Endothelial cell of hepatic sinusoid (primary cell): Measurements from ENCODE around the gene EME2.

ENCODE experiments used
- in situ Hi-C: cut with HindIII; loops from 2 replicates; pipeline ENCODE4 v1.10.0; 2017; ENCODE audit warnings: low sequenced_read_pairs

EME2 gene

GRCh38 chr16:1745181-1745899 lies 27.3 kb upstream of the EME2 start:
- in situ Hi-C loops: no loop called here

DNA sequence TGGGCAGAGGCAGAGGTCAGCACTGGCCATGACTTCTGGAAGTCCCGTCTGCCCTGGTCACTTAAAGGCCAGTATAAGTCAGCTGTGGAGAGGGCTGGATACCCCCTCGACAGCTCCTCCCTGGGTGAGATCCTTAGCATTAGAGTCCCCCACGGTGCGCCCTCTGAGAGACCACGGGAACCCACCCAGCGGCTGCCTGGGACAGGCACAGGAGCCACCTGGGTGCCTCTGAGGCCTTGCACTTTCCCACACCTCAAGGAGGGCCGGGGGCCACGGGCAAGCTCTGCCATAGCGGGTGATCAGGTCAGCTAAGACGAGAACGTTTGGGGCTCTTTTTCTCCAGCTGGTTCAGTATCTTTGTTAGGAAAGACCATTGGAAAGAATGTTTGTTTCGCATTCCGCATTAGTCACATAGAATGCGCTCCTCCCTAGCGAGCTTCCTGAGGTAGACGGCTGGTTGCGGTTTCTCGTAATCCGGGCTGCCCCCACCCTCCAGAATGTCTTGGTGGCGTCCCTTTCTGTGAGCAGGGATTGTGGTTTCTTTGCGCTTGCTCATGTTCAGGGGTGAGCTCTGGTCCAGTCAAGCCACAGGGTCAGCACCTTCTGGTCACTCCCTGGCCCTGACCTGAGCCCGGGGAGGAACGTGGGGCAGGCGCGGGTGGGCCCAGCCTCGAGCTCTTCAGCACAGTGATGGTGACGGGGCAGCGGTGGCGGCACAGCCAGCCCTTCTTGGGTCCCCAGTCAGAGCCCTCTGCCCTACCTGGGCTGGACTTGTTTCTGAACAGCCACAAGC lies 26.5 kb upstream of the EME2 start:
- in situ Hi-C loops: no loop called here

GRCh38 chr16:1746693-1747195 lies 25.9 kb upstream of the EME2 start:
- in situ Hi-C loops: no loop called here

DNA sequence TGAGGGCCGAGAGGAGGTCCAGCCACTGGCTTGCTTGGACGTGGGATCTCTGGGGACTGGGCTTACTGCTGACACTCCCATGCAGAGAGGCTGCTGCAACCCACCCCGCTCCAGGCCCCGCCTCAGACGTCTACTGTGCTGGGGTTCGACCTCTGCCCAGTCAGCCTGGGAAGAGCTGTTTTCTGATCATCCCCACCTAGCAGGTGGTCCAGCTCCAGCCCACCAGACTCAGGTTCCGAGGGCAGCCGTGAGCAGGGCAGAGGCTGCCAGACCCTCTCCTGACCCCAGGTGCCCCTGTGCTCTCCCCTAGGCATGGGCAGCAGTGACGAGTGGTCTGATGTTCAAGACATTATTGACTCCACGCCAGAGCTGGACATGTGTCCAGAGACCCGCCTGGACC lies 24.7 kb upstream of the EME2 start:
- in situ Hi-C loops: no loop called here

DNA sequence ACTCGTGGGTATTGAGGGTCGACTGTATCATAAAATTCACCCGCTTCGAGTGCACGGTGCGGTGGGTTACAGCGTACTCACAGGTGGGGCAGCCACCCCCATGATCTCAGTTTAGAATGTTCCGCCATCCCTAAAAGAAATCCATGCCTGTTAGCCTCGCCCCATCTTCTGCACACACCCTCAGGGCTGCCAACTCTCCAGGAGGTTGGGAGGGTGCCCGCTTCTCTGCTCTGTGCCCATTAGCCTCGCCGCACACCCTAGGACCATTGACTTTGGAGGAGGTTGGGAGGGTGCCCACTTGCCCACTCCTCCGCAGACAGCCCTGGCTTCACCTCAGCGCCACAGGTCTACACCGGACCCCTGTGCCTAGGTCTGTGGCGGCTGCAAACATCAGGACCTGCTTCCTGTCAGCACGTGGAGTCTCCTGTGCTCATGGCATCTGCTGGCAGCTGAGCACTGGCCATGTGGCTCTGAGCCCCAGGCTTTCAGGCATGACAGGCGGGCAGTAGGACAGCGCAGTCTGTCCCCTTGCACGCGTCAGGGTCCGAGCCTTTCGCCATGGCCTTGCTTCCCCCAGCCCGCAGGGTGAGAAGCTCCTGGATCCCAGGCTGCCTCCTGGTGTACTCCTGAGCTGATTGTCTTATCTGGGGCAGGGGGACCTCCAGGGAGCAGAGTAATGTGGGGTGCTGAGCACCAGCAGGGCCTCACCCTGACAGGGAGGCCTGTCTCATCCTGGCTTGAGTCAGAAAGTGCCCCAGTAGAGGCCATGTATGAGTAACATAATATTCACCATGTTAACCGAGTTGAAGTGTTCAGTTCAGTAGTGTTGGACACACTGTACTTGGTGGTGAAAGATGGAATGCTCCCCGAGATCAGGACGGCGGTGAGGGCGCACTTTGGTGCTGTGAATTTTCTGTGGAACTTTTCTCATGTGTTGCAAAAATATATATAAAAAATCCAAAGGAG lies 23.2 kb upstream of the EME2 start:
- in situ Hi-C loops: no loop called here

DNA sequence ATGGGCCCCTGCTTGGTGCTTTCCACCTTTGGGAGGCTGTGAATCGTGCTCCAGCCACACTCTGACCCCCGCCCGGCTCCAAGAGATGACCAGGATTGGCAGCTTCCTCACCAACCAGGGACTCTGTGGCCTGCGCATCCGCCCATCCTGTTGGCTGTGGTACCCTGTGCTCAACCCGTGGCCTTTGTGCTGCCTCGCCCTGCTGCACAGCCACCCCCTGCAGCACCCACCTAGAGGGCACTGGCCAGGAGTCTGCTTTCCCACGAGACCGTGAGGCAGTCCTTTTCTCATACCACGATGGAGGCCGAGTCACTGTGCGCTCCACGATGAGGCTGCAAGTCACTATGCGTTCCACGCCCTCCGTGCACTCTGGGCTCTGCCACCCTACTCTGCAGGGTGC lies 20.7 kb upstream of the EME2 start:
- in situ Hi-C loops: no loop called here

DNA sequence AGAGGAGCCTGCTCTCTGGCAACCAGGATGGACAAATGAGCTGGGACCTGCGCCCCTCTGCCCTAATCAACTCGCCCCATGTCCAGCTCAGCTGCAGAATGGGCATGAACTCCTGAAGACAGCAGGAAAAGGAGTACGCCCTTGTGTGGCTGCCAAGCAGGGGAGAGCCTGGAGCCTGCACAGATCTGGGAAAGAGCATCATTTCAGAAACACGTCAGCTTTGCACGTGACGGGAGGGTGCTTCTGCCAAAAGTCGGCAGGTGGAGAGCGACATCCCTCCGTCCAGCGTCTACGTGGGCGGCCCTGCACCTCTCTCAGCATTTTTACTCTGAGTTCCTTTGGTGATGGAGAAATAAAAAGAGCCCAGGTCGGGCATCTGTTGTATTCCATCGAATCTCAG lies 19.8 kb upstream of the EME2 start:
- in situ Hi-C loops: no loop called here

- in situ Hi-C loops: no loop called here
Measured at GRCh38 chr16:1754204-1754603, 18.4 kb upstream of the EME2 start.

GRCh38 chr16:1757714-1758461 lies 14.7 kb upstream of the EME2 start:
- in situ Hi-C loops: no loop called here

GRCh38 chr16:1758923-1759322 lies 13.7 kb upstream of the EME2 start:
- in situ Hi-C loops: no loop called here

GRCh38 chr16:1759511-1759910 lies 13.1 kb upstream of the EME2 start:
- in situ Hi-C loops: no loop called here

DNA sequence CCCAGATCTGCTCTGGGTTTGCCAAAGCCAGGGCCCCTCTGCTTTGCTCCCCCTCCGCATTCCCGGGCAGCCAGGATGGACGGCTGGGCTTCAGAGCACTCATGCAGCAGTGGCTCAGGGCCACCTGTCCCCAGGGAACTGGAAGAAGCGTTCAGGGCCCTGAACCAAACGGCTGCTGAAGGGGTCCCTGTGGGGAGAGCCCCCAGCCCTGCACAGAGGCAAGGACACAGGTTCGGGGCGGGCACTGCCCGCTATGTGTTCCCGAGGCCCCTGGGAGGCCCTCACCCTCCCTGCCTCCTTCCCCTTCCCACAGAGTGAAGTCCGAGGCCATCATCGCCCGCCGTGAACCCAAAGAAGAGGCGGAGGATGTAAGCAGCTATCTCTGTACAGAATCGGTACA lies 11.7 kb upstream of the EME2 start:
- in situ Hi-C loops: loop anchor here (10.0 kb wide), 1 partner anchor 56 kb away; the partner anchor contains the start of gene MAPK8IP3

DNA sequence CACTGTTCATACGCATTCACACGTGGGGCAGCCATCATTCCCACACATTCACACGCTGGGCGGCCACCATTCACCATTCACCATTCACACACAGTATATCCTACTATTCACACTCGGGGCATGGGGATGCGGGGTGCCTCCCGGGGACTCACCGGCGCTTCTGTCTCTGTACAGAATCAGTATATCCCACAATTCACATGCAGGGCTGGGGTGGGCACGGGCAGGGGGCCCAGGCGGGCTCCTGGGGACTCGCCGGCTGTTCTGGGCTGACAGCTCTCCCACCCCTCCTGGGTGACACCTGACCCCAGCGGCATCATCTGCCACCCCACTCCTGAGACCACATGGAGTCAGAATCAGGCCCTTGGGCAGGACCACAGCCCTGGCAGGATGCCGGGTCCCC lies 10.9 kb upstream of the EME2 start:
- in situ Hi-C loops: loop anchor here (10.0 kb wide), 1 partner anchor 57 kb away; the partner anchor contains the start of gene MAPK8IP3

- in situ Hi-C loops: loop anchor here (10.0 kb wide), 1 partner anchor 58 kb away; the partner anchor contains the start of gene MAPK8IP3
Measured at GRCh38 chr16:1762196-1762878, 10.3 kb upstream of the EME2 start.

DNA sequence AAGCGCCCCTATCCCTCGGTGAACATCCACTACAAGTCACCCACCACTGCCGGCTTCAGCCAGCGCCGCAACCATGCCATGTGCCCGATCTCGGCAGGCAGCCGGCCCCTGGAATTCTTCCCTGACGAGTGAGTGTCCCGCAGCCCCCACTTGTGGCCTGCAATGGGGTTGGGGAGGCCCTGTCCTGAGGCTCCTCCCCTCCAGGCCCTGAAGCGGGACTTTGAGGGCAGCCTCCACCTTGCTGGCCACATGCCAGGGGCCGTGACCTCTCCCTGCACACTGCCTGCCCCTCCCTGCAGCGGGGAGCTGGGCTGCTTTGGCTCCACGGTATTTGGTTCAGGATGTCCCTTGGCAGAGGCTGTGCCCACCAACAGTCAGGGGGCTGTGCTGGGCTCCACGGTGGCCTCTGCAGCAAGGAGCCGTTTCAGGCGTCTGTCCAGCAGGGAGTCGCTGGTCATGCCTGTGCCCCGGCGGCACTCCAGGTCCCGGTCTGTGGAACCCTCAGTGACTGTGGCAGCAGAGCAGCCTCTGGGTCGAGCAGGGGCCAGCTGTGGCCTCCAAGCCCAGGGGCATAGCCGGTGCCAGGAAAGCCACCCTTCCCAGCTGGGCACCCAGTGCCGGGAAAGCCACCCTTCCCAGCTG lies 9.6 kb upstream of the EME2 start:
- in situ Hi-C loops: loop anchor here (10.0 kb wide), 1 partner anchor 58 kb away; the partner anchor contains the start of gene MAPK8IP3

DNA sequence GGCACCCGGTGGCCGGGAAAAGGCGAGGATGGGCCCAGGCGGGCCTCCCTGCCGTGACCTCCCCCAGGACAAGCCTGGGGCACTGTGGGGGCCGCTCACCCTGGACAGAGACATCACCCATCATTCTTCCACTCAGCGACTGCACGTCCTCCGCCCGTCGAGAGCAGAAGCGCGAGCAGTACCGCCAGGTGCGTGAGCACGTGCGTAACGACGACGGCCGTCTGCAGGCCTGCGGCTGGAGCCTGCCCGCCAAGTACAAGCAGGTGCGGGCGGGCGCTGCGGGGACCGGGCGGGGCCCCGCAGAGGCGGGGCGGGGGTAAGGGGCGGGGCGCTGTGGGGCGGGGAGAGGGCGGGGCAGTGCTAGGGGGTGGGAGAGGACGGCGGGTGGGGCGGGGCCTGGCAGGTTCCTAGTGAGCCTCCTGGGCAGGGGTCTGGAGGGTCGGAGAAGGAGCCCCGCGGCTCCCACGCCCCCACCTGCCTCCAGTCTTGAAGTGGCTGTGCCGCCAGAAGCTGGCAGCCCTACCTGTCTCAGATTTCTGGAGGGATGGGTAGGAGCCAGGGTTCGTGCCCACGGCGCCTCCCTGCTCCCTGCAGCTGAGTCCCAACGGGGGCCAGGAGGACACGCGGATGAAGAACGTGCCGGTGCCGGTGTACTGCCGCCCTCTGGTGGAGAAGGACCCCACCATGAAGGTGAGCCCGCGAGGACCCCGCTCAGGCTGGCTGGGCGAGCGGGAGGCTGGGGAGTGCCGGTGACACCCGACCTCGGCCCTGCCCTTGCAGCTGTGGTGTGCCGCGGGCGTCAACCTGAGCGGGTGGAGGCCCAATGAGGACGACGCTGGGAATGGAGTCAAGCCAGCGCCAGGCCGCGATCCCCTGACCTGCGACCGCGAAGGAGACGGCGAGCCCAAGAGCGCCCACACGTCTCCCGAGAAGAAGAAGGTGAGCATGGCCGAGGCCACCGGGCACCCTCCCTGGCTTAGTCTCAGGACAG lies 8.8 kb upstream of the EME2 start:
- in situ Hi-C loops: loop anchor here (10.0 kb wide), 1 partner anchor 59 kb away; the partner anchor contains the start of gene MAPK8IP3

DNA sequence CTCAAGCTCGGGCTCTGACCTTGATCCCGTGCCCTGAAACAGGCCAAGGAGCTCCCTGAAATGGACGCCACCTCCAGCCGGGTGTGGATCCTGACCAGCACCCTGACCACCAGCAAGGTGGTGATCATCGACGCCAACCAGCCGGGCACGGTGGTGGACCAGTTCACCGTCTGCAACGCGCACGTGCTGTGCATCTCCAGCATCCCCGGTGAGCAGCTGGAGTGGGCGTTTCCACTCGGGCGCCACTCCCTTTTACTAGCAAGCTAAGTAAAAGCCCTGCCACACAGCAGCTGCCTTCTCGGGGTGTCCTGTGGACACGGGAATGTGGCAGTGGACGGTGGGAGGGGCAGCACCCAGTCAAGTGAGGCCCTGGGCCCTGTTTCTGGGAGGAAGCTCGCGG lies 7.6 kb upstream of the EME2 start:
- in situ Hi-C loops: loop anchor here (10.0 kb wide), 1 partner anchor 60 kb away; the partner anchor contains the start of gene MAPK8IP3

GRCh38 chr16:1765826-1766225 lies 6.8 kb upstream of the EME2 start:
- in situ Hi-C loops: loop anchor here (10.0 kb wide), 1 partner anchor 61 kb away; the partner anchor contains the start of gene MAPK8IP3
